ENCODE results near the gene SP5. TPM values are rescaled to one million over a fixed set of nuclear protein-coding genes. Genes with fewer than 3 reads are reported as not detected.
"Not testable (repeated sequence)": the region's sequence is repeated elsewhere in the genome, so short reads cannot be mapped to it uniquely, and the experiment has no call there.

The SP5 gene
- total RNA-seq, 2 experiments from 2014 or later: not detected

- H3K27ac Mint-ChIP-seq; H3K4me3 Mint-ChIP-seq; H3K9me3 Mint-ChIP-seq (ENCODE audit: low read depth); ATAC-seq; H3K4me1 Mint-ChIP-seq; DNase-seq; H3K36me3 Mint-ChIP-seq: not testable (repeated sequence)
- H3K27me3 Mint-ChIP-seq: peaks cover 39% of the 10 kb centered on the region
- CTCF ChIA-PET: interaction anchor here (0.6 kb wide), 1 partner anchor 184 kb away, joined by 3 read pairs; no protein-coding TSS in a partner anchor
Measured at GRCh38 chr2:170734601-170735000, 19.5 kb downstream of the SP5 start.

DNA sequence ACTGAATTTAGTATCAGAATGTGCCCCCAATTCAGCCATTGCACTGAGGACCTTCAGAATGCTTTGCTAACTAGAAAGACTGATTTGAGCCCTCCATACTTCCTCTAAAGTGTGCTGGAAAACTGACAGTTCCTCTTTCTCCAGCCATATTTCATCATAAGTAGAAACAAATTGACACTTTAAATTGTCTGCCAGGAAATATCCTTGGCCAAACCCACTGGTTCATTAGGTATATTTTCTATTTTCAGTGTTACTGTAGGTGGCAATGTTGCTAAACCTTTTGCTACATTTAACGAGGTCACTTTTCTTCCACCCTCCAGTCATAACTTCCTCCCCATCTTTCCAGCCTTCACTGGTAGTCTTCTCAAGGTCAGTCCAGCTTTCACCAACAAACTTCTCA lies 21.5 kb downstream of the SP5 start:
- no peak overlapping the region for H3K4me3 Mint-ChIP-seq
- no peaks in the 10 kb centered on the region for H3K36me3 Mint-ChIP-seq
- ATAC-seq: no peak
- no peak for DNase-seq
- no peaks in the 10 kb centered on the region for H3K9me3 Mint-ChIP-seq (ENCODE audit: low read depth)
- H3K4me1 Mint-ChIP-seq: no peaks in the 10 kb centered on the region
- H3K27ac Mint-ChIP-seq: no peak overlapping the region
- H3K27me3 Mint-ChIP-seq: peaks cover 37% of the 10 kb centered on the region
- CTCF ChIA-PET: interaction anchor here (1.1 to 1.7 kb wide), 2 partner anchors 36 to 76 kb away, joined by 3 to 5 read pairs; no protein-coding TSS in a partner anchor

DNA sequence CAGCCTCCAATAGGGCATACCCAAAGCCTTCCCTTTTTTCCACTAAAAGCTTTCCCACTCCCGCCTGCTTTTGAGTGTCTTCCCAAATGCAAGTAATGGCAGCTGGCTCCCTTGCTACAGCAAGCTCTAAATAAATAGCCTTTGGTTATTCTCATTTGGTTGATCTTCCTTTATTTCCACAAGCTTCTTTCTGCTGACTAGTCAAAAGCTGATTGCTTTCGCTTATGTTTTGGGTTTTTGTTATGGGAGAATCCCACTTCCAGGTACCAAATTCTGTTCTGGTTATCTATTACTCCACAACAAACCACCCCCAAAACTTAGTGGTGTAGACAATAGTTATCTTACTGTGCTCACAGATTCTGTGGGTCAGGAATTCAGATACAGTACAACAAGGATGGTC lies 22.3 kb downstream of the SP5 start:
- ATAC-seq (no peak), DNase-seq (no peak)
- Mint-ChIP-seq H3K27ac (no peak overlapping the region), H3K36me3 (no peaks in the 10 kb centered on the region), H3K27me3 (peaks cover 33% of the 10 kb centered on the region), H3K4me3 (no peak overlapping the region), H3K9me3 (ENCODE audit: low read depth) (no peaks in the 10 kb centered on the region), H3K4me1 (no peaks in the 10 kb centered on the region)
- CTCF ChIA-PET: interaction anchor here (1.1 to 1.7 kb wide), 2 partner anchors 35 to 75 kb away, joined by 3 to 5 read pairs; no protein-coding TSS in a partner anchor

GRCh38 chr2:170737821-170738220 lies 22.7 kb downstream of the SP5 start:
- CTCF ChIA-PET: interaction anchor here (0.9 to 1.7 kb wide), 3 partner anchors 35 to 78 kb away, joined by 3 to 5 read pairs (median 3); no protein-coding TSS in a partner anchor
- H3K4me1 Mint-ChIP-seq: no peaks in the 10 kb centered on the region
- H3K27me3 Mint-ChIP-seq: peaks cover 31% of the 10 kb centered on the region
- no peaks in the 10 kb centered on the region for H3K36me3 Mint-ChIP-seq
- H3K27ac Mint-ChIP-seq: no peak overlapping the region
- no peak overlapping the region for H3K4me3 Mint-ChIP-seq
- no peaks in the 10 kb centered on the region for H3K9me3 Mint-ChIP-seq (ENCODE audit: low read depth)
- no peak for ATAC-seq
- DNase-seq: no peak

- DNase-seq: no peak
- CTCF ChIA-PET: interaction anchor here (0.9 kb wide), 1 partner anchor 76 kb away, joined by 3 read pairs; no protein-coding TSS in a partner anchor
- Mint-ChIP-seq H3K9me3 (ENCODE audit: low read depth) (no peaks in the 10 kb centered on the region), H3K4me1 (no peaks in the 10 kb centered on the region), H3K4me3 (no peak overlapping the region), H3K36me3 (no peaks in the 10 kb centered on the region), H3K27me3 (peaks cover 23% of the 10 kb centered on the region), H3K27ac (no peak overlapping the region)
- ATAC-seq: no peak
Measured at GRCh38 chr2:170739048-170739447, 23.9 kb downstream of the SP5 start.

DNA sequence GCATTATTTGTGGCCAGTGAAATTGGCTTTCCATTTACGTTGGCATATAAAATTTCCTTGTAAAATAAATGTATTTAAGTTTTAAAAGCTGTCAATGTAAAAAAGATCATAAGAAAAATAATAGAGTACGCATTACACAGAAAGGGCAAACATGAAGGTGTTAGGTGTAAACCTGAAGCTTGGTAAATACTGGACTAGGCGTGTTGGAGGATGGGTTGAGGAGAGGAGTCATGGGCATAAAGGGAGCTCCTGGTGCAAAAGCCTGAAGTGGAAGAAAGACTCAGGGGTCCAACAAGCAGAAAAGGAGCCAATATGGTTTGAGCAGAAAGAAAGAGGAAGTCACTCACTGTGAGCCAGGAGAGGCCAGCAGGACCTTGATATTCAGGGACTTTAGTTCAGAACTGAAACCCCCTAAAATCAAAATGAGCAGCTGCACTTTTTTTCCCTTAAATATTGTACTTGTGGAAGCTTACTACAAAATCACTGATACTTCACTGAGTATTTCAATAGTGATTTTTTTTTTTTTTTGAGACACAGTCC lies 24.4 kb downstream of the SP5 start:
- no peaks in the 10 kb centered on the region for H3K36me3 Mint-ChIP-seq
- DNase-seq: no peak
- H3K4me3 Mint-ChIP-seq: no peak overlapping the region
- H3K27me3 Mint-ChIP-seq: peaks cover 21% of the 10 kb centered on the region
- H3K9me3 Mint-ChIP-seq (ENCODE audit: low read depth): no peaks in the 10 kb centered on the region
- no peak overlapping the region for H3K27ac Mint-ChIP-seq
- H3K4me1 Mint-ChIP-seq: no peaks in the 10 kb centered on the region
- ATAC-seq: no peak
- CTCF ChIA-PET: no interaction called here

DNA sequence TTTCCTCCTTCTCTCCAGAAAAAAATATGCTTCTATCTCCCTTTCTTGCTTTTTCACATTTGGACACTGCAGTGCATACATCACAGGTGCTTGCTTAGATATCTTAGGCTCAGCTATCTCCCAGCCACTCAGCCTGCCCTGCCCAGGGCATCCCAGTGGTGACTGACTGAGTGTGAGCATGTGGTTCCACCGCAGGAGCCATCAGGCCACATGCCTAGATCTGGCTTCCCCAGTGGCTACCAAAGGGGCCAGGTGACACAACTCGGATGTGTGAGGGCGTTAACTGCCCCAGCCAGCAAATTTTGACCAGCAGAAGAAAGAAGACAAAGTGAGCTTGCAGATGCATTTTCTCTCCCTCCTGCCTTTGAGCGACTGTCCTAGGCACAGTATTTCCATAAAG lies 25.5 kb downstream of the SP5 start:
- Mint-ChIP-seq H3K36me3 (no peaks in the 10 kb centered on the region), H3K9me3 (ENCODE audit: low read depth) (no peaks in the 10 kb centered on the region), H3K4me3 (no peak overlapping the region), H3K27me3 (peaks cover 21% of the 10 kb centered on the region), H3K4me1 (no peaks in the 10 kb centered on the region), H3K27ac (no peak overlapping the region)
- CTCF ChIA-PET: no interaction called here
- no peak for DNase-seq
- ATAC-seq: no peak

DNA sequence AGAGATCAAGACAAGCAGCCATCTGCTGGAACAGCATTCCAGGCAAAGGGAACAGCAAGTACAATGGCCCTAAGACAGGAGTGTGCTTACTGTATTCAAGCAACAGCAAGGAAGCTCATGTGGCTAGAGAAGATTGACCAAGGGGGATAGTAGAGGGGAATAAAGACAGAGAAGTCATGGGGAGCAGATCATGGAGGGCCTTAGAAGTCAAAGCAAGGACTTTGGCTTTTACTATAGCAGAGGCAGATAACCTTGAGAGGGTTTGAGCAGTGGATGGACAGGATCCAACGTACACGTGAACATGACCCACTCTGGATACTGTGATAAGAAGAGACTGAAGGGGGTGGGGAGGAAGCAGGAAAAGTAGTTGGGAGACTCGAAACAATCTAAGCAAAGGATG lies 26.9 kb downstream of the SP5 start:
- Mint-ChIP-seq H3K36me3 (no peaks in the 10 kb centered on the region), H3K4me3 (no peak overlapping the region), H3K27me3 (peaks cover 17% of the 10 kb centered on the region), H3K9me3 (ENCODE audit: low read depth) (no peaks in the 10 kb centered on the region), H3K27ac (no peak overlapping the region), H3K4me1 (no peaks in the 10 kb centered on the region)
- ATAC-seq (no peak), DNase-seq (no peak)
- CTCF ChIA-PET: no interaction called here

DNA sequence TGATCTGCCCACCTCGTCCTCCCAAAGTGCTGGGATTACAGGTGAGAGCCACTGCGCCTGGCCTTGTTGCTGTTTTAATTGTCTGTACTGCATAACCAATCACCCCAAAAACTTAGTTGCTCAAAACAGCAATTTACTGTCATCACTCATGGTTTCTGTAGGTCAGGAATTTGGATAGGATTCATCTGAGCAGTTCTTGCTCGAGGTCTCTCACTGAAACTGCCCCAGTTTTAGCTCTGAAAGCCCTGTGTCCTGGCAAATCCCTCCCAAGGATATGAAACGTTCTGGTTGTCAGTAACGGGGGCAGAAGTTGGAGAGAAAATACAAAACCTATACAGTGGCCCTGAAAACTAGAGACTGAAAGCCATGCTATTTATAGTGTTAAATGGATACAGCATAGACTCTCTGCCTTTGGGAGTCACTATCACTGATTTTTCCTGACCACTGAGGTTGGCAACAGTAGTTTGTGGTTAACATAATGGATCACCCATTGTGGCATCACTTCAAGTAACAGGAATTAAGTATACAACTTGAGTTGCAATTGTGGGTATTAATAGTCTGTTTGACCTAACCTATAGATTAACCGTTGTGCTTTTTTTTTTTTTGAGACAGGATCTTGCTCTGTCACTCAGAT lies 27.9 kb downstream of the SP5 start:
- Mint-ChIP-seq H3K4me1 (no peaks in the 10 kb centered on the region), H3K9me3 (ENCODE audit: low read depth) (no peaks in the 10 kb centered on the region), H3K4me3 (no peak overlapping the region), H3K36me3 (no peaks in the 10 kb centered on the region), H3K27ac (no peak overlapping the region), H3K27me3 (peaks cover 21% of the 10 kb centered on the region)
- CTCF ChIA-PET: no interaction called here
- ATAC-seq (no peak), DNase-seq (no peak)

GRCh38 chr2:170743530-170744239 lies 28.5 kb downstream of the SP5 start:
- CTCF ChIA-PET: interaction anchor here (0.8 kb wide), 1 partner anchor 36 kb away, joined by 3 read pairs; no protein-coding TSS in a partner anchor
- ATAC-seq (no peak), DNase-seq (no peak)
- no peaks in the 10 kb centered on the region for H3K9me3 Mint-ChIP-seq (ENCODE audit: low read depth)
- peaks cover 23% of the 10 kb centered on the region for H3K27me3 Mint-ChIP-seq
- H3K27ac Mint-ChIP-seq: no peak overlapping the region
- no peaks in the 10 kb centered on the region for H3K36me3 Mint-ChIP-seq
- H3K4me3 Mint-ChIP-seq: no peak overlapping the region
- no peaks in the 10 kb centered on the region for H3K4me1 Mint-ChIP-seq

GRCh38 chr2:170744248-170745002 lies 29.3 kb downstream of the SP5 start:
- Mint-ChIP-seq H3K27ac (no peak overlapping the region), H3K9me3 (ENCODE audit: low read depth) (no peaks in the 10 kb centered on the region), H3K4me3 (no peak overlapping the region), H3K36me3 (no peaks in the 10 kb centered on the region), H3K4me1 (no peaks in the 10 kb centered on the region), H3K27me3 (peaks cover 24% of the 10 kb centered on the region)
- no peak for ATAC-seq
- DNase-seq: no peak
- CTCF ChIA-PET: interaction anchor here (0.8 kb wide), 1 partner anchor 35 kb away, joined by 3 read pairs; no protein-coding TSS in a partner anchor

DNA sequence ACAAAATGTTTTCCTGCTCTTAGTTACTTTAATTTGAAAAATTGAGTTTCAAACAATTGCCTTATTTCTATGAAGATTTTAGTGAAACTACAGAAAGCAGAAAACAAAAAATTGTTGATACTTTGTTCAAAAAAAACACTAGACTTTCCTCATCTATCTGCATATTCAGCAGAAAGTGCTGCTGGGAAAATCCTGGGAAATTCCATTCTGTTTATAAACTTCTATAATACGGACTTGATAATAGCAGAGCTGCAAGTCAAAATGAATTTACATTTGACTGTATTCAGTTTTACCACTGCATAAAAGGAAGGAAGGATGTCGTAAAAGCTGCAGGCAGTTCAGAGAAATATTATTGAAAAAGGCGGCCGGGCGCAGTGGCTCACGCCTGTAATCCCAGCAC lies 30.2 kb downstream of the SP5 start:
- peaks cover 30% of the 10 kb centered on the region for H3K27me3 Mint-ChIP-seq
- H3K4me3 Mint-ChIP-seq: no peak overlapping the region
- no peaks in the 10 kb centered on the region for H3K9me3 Mint-ChIP-seq (ENCODE audit: low read depth)
- H3K27ac Mint-ChIP-seq: no peak overlapping the region
- no peak for ATAC-seq
- no peaks in the 10 kb centered on the region for H3K4me1 Mint-ChIP-seq
- no peaks in the 10 kb centered on the region for H3K36me3 Mint-ChIP-seq
- no peak for DNase-seq
- CTCF ChIA-PET: no interaction called here

DNA sequence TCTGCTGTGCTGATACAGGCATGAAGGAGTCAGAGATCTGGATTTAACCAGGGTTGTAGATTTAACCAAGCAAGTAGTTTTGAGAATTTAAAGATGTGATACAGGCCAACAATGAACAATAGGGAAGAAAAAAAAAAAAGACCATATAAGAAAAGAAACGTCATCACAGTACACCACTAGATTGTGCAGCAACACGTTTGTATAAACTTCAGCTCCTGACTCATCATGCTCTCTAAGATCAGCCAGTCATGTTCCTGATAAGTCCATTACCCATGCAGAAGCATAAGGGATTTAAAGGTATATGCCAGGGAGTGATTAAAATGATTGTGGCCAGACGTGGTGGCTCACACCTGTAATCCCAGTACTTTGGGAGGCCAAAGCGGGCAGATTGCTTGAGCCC lies 32.8 kb downstream of the SP5 start:
- Mint-ChIP-seq H3K4me3 (no peak overlapping the region), H3K27ac (no peak overlapping the region), H3K9me3 (ENCODE audit: low read depth) (no peaks in the 10 kb centered on the region), H3K4me1 (no peaks in the 10 kb centered on the region), H3K36me3 (no peaks in the 10 kb centered on the region), H3K27me3 (peaks cover 42% of the 10 kb centered on the region)
- CTCF ChIA-PET: interaction anchor here (1.0 kb wide), 1 partner anchor 68 kb away, joined by 3 read pairs; the partner anchor contains the start of gene GAD1
- ATAC-seq (no peak), DNase-seq (no peak)
